CD14-positive monocyte (primary cell): ENCODE data around the gene TPRN. TPM values are rescaled to one million over a fixed set of nuclear protein-coding genes. Genes with fewer than 3 reads are reported as not detected.

Experiments used
- DNase-seq, 3 donors: peaks; one replicate each; pipeline ENCODE4 v3.0.0-alpha.2; 2011 to 2022
- H2AFZ ChIP-seq: 2 replicates; pipeline ENCODE4 v1.6.0; 2012; ENCODE audit warnings: mild to moderate bottlenecking, low read depth, low read length, inconsistent platforms; ENCODE audit not compliant: insufficient read depth, poor library complexity, severe bottlenecking
- H3K27ac ChIP-seq, 2 donors: 1 replicate in 1 of 2; 2 replicates in 1 of 2; pipeline ENCODE4 v1.5.1; 2012 to 2013; ENCODE audit warnings: low read length in 2 of 2, control low read depth in 1 of 2, inconsistent platforms in 1 of 2, low read depth in 1 of 2, mild to moderate bottlenecking in 1 of 2
- H3K27me3 ChIP-seq, 2 donors: one replicate each; pipeline versions ENCODE4 v1.6.0 to v1.6.1; 2011 to 2013; ENCODE audit warnings: low read length in 2 of 2; ENCODE audit not compliant: control insufficient read depth in 2 of 2, insufficient read depth in 2 of 2
- H3K36me3 ChIP-seq, 2 donors: replicated peaks in 1 of 2; 1 replicate in 1 of 2; 2 replicates in 1 of 2; pipeline versions ENCODE4 v1.5.1 to v1.6.1; 2012 to 2013; ENCODE audit warnings: low read length in 2 of 2, control low read depth in 1 of 2, inconsistent platforms in 1 of 2, mild to moderate bottlenecking in 1 of 2; ENCODE audit not compliant: insufficient read depth in 2 of 2, control insufficient read depth in 1 of 2
- H3K4me1 ChIP-seq, 2 donors: 1 replicate in 1 of 2; 2 replicates in 1 of 2; pipeline versions ENCODE4 v1.5.1 to v1.6.1; 2012 to 2013; ENCODE audit warnings: low read length in 2 of 2, control low read depth in 1 of 2, inconsistent platforms in 1 of 2, mild to moderate bottlenecking in 1 of 2, moderate library complexity in 1 of 2; ENCODE audit not compliant: insufficient read depth in 2 of 2, control insufficient read depth in 1 of 2
- H3K4me2 ChIP-seq: replicated peaks from 2 replicates; pipeline ENCODE3; 2012; ENCODE audit warnings: low read length, moderate library complexity, mild to moderate bottlenecking; ENCODE audit not compliant: poor library complexity, severe bottlenecking; ENCODE audit errors: extremely low read depth
- H3K4me3 ChIP-seq, 3 experiments: fragments of 200-600 bp in 1 of 3; sonication (generic) in 1 of 3; replicated peaks in 1 of 3; 1 replicate in 2 of 3; 2 replicates in 1 of 3; pipeline ENCODE4 v1.5.1; 2011 to 2013; ENCODE audit warnings: low read length in 3 of 3, mild to moderate bottlenecking in 3 of 3, control low read depth in 2 of 3, low read depth in 2 of 3, inconsistent platforms in 1 of 3, moderate library complexity in 1 of 3
- H3K79me2 ChIP-seq: 2 replicates; pipeline ENCODE4 v1.6.0; 2012; ENCODE audit warnings: mild to moderate bottlenecking, control low read depth, inconsistent platforms, low read length, moderate library complexity; ENCODE audit not compliant: insufficient read depth
- H3K9ac ChIP-seq: 2 replicates; pipeline ENCODE4 v1.6.0; 2017; ENCODE audit warnings: low read length, mild to moderate bottlenecking; ENCODE audit not compliant: insufficient read depth, poor library complexity, severe bottlenecking
- H3K9me3 ChIP-seq, 2 donors: replicated peaks in 1 of 2; 1 replicate in 1 of 2; 2 replicates in 1 of 2; pipeline versions ENCODE4 v1.5.1 to v1.6.1; 2012 to 2013; ENCODE audit warnings: low read length in 2 of 2, control low read depth in 1 of 2; ENCODE audit not compliant: control insufficient read depth in 1 of 2, insufficient read depth in 1 of 2
- H4K20me1 ChIP-seq: 2 replicates; pipeline ENCODE4 v1.6.0; 2012; ENCODE audit warnings: mild to moderate bottlenecking, low read length, control low read depth, moderate library complexity; ENCODE audit not compliant: insufficient read depth
- H3K27ac Mint-ChIP-seq, 7 donors: one replicate each; pipeline ENCODE4 v1.8.0; 2020; ENCODE audit warnings: mild to moderate bottlenecking in 7 of 7, mixed read lengths in 7 of 7, moderate library complexity in 6 of 7, inconsistent platforms in 2 of 7
- H3K27me3 Mint-ChIP-seq, 3 donors: one replicate each; pipeline ENCODE4 v1.8.0; 2021 to 2022; ENCODE audit warnings: low read depth in 3 of 3, mild to moderate bottlenecking in 3 of 3, mixed read lengths in 3 of 3, moderate library complexity in 3 of 3, inconsistent platforms in 1 of 3
- H3K36me3 Mint-ChIP-seq, 2 donors: one replicate each; pipeline ENCODE4 v1.8.0; 2020; ENCODE audit warnings: mixed read lengths in 2 of 2, inconsistent platforms in 1 of 2, mild to moderate bottlenecking in 1 of 2
- H3K4me1 Mint-ChIP-seq: one replicate; pipeline ENCODE4 v1.8.0; 2020; ENCODE audit warnings: mild to moderate bottlenecking, mixed read lengths
- H3K4me3 Mint-ChIP-seq, 2 donors: one replicate each; pipeline ENCODE4 v1.8.0; 2020; ENCODE audit warnings: mild to moderate bottlenecking in 2 of 2, mixed read lengths in 2 of 2, moderate library complexity in 1 of 2
- H3K9me3 Mint-ChIP-seq, 7 donors: one replicate each; pipeline ENCODE4 v1.8.0; 2020 to 2022; ENCODE audit warnings: mixed read lengths in 7 of 7, mild to moderate bottlenecking in 6 of 7, moderate library complexity in 6 of 7, inconsistent platforms in 2 of 7
- CTCF ChIP-seq: fragments of 200-600 bp; IDR thresholded peaks from one replicate; pipeline ENCODE4 v1.8.0; 2022; ENCODE audit warnings: antibody characterized with exemption, mild to moderate bottlenecking
- WGBS: methylation state at CpG from one replicate; pipeline ENCODE4 v1.1.5; 2013; ENCODE audit warnings: missing lambda C conversion rate; ENCODE audit not compliant: insufficient coverage; 5-methylcytosine and 5-hydroxymethylcytosine counted together
- intact Hi-C, 2 donors: fragments of 100-400 bp; cut with micrococcal nuclease; formaldehyde crosslinking; loops; one replicate each; pipeline versions ENCODE4 v1.15.0 to v1.15.1; 2023
- polyA plus RNA-seq, 3 donors: library from polyadenylated mRNA; depleted of rRNA in 1 of 3; unstranded in 2 of 3; stranded (reverse) in 1 of 3; fragments of 300-500 nt in 2 of 3; fragments of >200 nt in 1 of 3; fragmentation: Illumina TruSeq in 2 of 3; gene quantifications; 1 replicate in 2 of 3; 2 replicates in 1 of 3; pipeline ENCODE4 v1.2.3, GENCODE V29; 2012 to 2021

The TPRN gene
- polyA plus RNA-seq, 3 donors = 0.30 to 4.6 (median 0.46) TPM

GRCh38 chr9:137178201-137178938 lies 22.2 kb downstream of the TPRN start:
- Histone ChIP-seq H2AFZ (no peak overlapping the region), H3K9me3 (no peaks in the 10 kb centered on the region), H3K27me3 (peaks cover 0 to 8% of the 10 kb centered on the region in 2 donors), H3K36me3 (peaks cover 57 to 62% of the 10 kb centered on the region in 2 donors), H3K27ac (no peak overlapping the region), H3K9ac (no peak overlapping the region), H4K20me1 (no peaks in the 10 kb centered on the region), H3K4me1 (no peaks in the 10 kb centered on the region), H3K4me2 (no peak overlapping the region), H3K4me3 (no peak overlapping the region), H3K79me2 (no peaks in the 10 kb centered on the region)
- no peaks in the 10 kb centered on the region for H3K9me3 Mint-ChIP-seq
- H3K4me3 Mint-ChIP-seq = no peak overlapping the region
- no peaks in the 10 kb centered on the region for H3K4me1 Mint-ChIP-seq
- intact Hi-C loops = no loop called here
- no peak for TF ChIP-seq CTCF
- DNase-seq = no peak
- peaks cover 41 to 56% of the 10 kb centered on the region in 2 donors for H3K36me3 Mint-ChIP-seq
- peaks cover 1 to 12% (median 11%) of the 10 kb centered on the region in 3 donors for H3K27me3 Mint-ChIP-seq
- H3K27ac Mint-ChIP-seq = peak overlapping the region in 1 of 7 donors; percentile 68
- 96% methylated on average over 20 of the region's 23 CpGs for WGBS

GRCh38 chr9:137176302-137177182 lies 24.0 kb downstream of the TPRN start:
- H3K27ac Mint-ChIP-seq = peak overlapping the region in 3 of 7 donors; percentile 55 to 82 (median 69)

More at GRCh38 chr9:137176302-137177182, 24.0 kb downstream of the TPRN start:
- Histone ChIP-seq H3K9me3 (no peaks in the 10 kb centered on the region), H3K4me3 (no peak overlapping the region), H3K4me1 (no peaks in the 10 kb centered on the region), H3K36me3 (peaks cover 39 to 47% of the 10 kb centered on the region in 2 donors), H3K27ac (no peak overlapping the region), H3K27me3 (peaks cover 0 to 22% of the 10 kb centered on the region in 2 donors), H3K9ac (no peak overlapping the region), H3K4me2 (no peak overlapping the region), H2AFZ (no peak overlapping the region), H3K79me2 (no peaks in the 10 kb centered on the region), H4K20me1 (no peaks in the 10 kb centered on the region)
- no peaks in the 10 kb centered on the region for H3K9me3 Mint-ChIP-seq
- peaks cover 10 to 29% (median 26%) of the 10 kb centered on the region in 3 donors for H3K27me3 Mint-ChIP-seq
- TF ChIP-seq CTCF = peak; percentile 46
- intact Hi-C loops = no loop called here
- peak in 1 of 3 donors; percentile 13 for DNase-seq
- no peak overlapping the region for H3K4me3 Mint-ChIP-seq
- H3K4me1 Mint-ChIP-seq = no peaks in the 10 kb centered on the region
- peaks cover 28 to 38% of the 10 kb centered on the region in 2 donors for H3K36me3 Mint-ChIP-seq
- 74% methylated on average over 17 of the region's 17 CpGs for WGBS
